ENCODE measurements around the gene TRPV6. TPM values are rescaled to one million over a fixed set of nuclear protein-coding genes. Genes with fewer than 3 reads are reported as not detected.

Gene TRPV6
- total and polyA plus RNA-seq, 4 donors = 0.32 to 1.5 (median 0.36) TPM; not detected in 1

GRCh38 chr7:142925413-142925812 is 39.9 kb upstream of the TRPV6 start:
- H3K27ac ChIP-seq (ENCODE audit: low read depth in 1 of 2, low read length in 2 of 2) = no peak overlapping the region
- TF ChIP-seq CTCF (IDR thresholded peaks at IDR 0.05; ENCODE audit: low read depth, low read length, missing input control) = no peak
- TF ChIP-seq HNF4G (IDR thresholded peaks at IDR 0.05) = no peak
- TF ChIP-seq RAD21 (IDR thresholded peaks at IDR 0.05) = no peak
- no peak for TF ChIP-seq HNF4A (conservative IDR thresholded peaks at IDR 0.05)
- TF ChIP-seq GABPA (IDR thresholded peaks at IDR 0.05 in 1 of 2, conservative IDR thresholded peaks at IDR 0.05 in 1 of 2) = no peak
- TF ChIP-seq REST (IDR thresholded peaks at IDR 0.05) = no peak
- no peak for TF ChIP-seq NR2F2 (IDR thresholded peaks at IDR 0.05)
- no peak for TF ChIP-seq FOXA1 (IDR thresholded peaks at IDR 0.05)
- TF ChIP-seq ZBTB33 (IDR thresholded peaks at IDR 0.05) = no peak
- no peak for TF ChIP-seq EGR1 (IDR thresholded peaks at IDR 0.05; ENCODE audit: low read depth in 2 of 2)
- TF ChIP-seq JUND (IDR thresholded peaks at IDR 0.05) = no peak
- no peak for TF ChIP-seq RXRA (IDR thresholded peaks at IDR 0.05)
- no peak for TF ChIP-seq SP1 (IDR thresholded peaks at IDR 0.05)
- no peak for TF ChIP-seq YY1 (IDR thresholded peaks at IDR 0.05)
- no peak for TF ChIP-seq TAF1 (conservative IDR thresholded peaks at IDR 0.05)
- no peak for TF ChIP-seq MAX (IDR thresholded peaks at IDR 0.05)
- H3K9me3 ChIP-seq (ENCODE audit: control insufficient read depth in 4 of 4, low read length in 3 of 4) = no peaks in the 10 kb centered on the region
- H3K4me3 ChIP-seq (ENCODE audit: low read depth in 1 of 3, low read length in 3 of 3) = no peak overlapping the region
- peak; percentile 35 for DNase-seq (ENCODE audit: low spot score)
- H3K4me1 ChIP-seq (ENCODE audit: control insufficient read depth in 4 of 4, insufficient read depth in 4 of 4, low read length in 3 of 4) = no peaks in the 10 kb centered on the region
- H3K36me3 ChIP-seq (ENCODE audit: control insufficient read depth in 4 of 4, insufficient read depth in 3 of 4, low read depth in 1 of 4, low read length in 3 of 4) = no peaks in the 10 kb centered on the region
- no peak overlapping the region for H3K9ac ChIP-seq (ENCODE audit: low read depth in 1 of 2, low read length in 2 of 2)
- H3K27me3 ChIP-seq (ENCODE audit: control insufficient read depth in 4 of 4, insufficient read depth in 4 of 4, low read length in 3 of 4) = no peaks in the 10 kb centered on the region
- WGBS = 74% methylated on average over 12 of the region's 12 CpGs

GRCh38 chr7:142923391-142923790 is 37.8 kb upstream of the TRPV6 start:
- no peaks in the 10 kb centered on the region for H3K36me3 ChIP-seq (ENCODE audit: control insufficient read depth in 4 of 4, insufficient read depth in 3 of 4, low read depth in 1 of 4, low read length in 3 of 4)
- H3K9ac ChIP-seq (ENCODE audit: low read depth in 1 of 2, low read length in 2 of 2) = no peak overlapping the region
- no peaks in the 10 kb centered on the region for H3K4me1 ChIP-seq (ENCODE audit: control insufficient read depth in 4 of 4, insufficient read depth in 4 of 4, low read length in 3 of 4)
- H3K27me3 ChIP-seq (ENCODE audit: control insufficient read depth in 4 of 4, insufficient read depth in 4 of 4, low read length in 3 of 4) = no peaks in the 10 kb centered on the region
- 70% methylated on average over 2 of the region's 2 CpGs for WGBS
- no peak overlapping the region for H3K27ac ChIP-seq (ENCODE audit: low read depth in 1 of 2, low read length in 2 of 2)
- H3K9me3 ChIP-seq (ENCODE audit: control insufficient read depth in 4 of 4, low read length in 3 of 4) = no peaks in the 10 kb centered on the region
- no peak for TF ChIP-seq CTCF (IDR thresholded peaks at IDR 0.05; ENCODE audit: low read depth, low read length, missing input control)
- TF ChIP-seq YY1 (IDR thresholded peaks at IDR 0.05) = no peak
- TF ChIP-seq GABPA (IDR thresholded peaks at IDR 0.05 in 1 of 2, conservative IDR thresholded peaks at IDR 0.05 in 1 of 2) = no peak
- TF ChIP-seq FOXA1 (IDR thresholded peaks at IDR 0.05) = no peak
- no peak overlapping the region for H3K4me3 ChIP-seq (ENCODE audit: low read depth in 1 of 3, low read length in 3 of 3)
- DNase-seq (ENCODE audit: low spot score) = no peak

Measured in liver (tissue), 9 donors.